Natural killer cell (primary cell): ENCODE measurements around the gene EMP1. TPM values are rescaled to one million over a fixed set of nuclear protein-coding genes. Genes with fewer than 3 reads are reported as not detected.
A peak's percentile ranks its signal among the peaks of the same experiment; 100 is the strongest.

Experiments
- ATAC-seq, 3 donors: fragments of 150-1000 bp in 2 of 3; fragments of 200-7000 bp in 1 of 3; cut with Tn5 transposase; 1 replicate in 1 of 3; 2 replicates in 2 of 3; pipeline ENCODE4 v1.10.0; 2021; ENCODE audit warnings: mild to moderate bottlenecking in 2 of 3, moderate library complexity in 2 of 3
- DNase-seq, 2 donors: peaks; one replicate each; pipeline versions ENCODE4 v3.0.0 to v3.0.0-alpha.2; 2013 to 2021; ENCODE audit warnings: mixed read lengths in 1 of 2
- H3K27ac ChIP-seq: one replicate; pipeline ENCODE4 v1.5.1; 2013; ENCODE audit warnings: mild to moderate bottlenecking, low read length
- H3K27me3 ChIP-seq: one replicate; pipeline ENCODE4 v1.6.1; 2013; ENCODE audit warnings: low read length; ENCODE audit not compliant: control insufficient read depth, insufficient read depth
- H3K36me3 ChIP-seq: one replicate; pipeline ENCODE4 v1.6.1; 2013; ENCODE audit warnings: low read length; ENCODE audit not compliant: control insufficient read depth, insufficient read depth
- H3K4me1 ChIP-seq: one replicate; pipeline ENCODE4 v1.6.1; 2013; ENCODE audit warnings: low read length; ENCODE audit not compliant: control insufficient read depth, insufficient read depth
- H3K4me3 ChIP-seq: one replicate; pipeline ENCODE4 v1.5.1; 2013; ENCODE audit warnings: low read length
- H3K9me3 ChIP-seq: one replicate; pipeline ENCODE4 v1.6.1; 2013; ENCODE audit warnings: low read length; ENCODE audit not compliant: control insufficient read depth, insufficient read depth
- H3K27ac Mint-ChIP-seq, 2 donors: one replicate each; pipeline ENCODE4 v1.8.0; 2022; ENCODE audit warnings: mild to moderate bottlenecking in 2 of 2, mixed read lengths in 2 of 2, moderate library complexity in 1 of 2
- H3K27me3 Mint-ChIP-seq, 2 donors: one replicate each; pipeline ENCODE4 v1.8.0; 2022; ENCODE audit warnings: low read depth in 2 of 2, mixed read lengths in 2 of 2
- H3K36me3 Mint-ChIP-seq: one replicate; pipeline ENCODE4 v1.8.0; 2022; ENCODE audit warnings: mixed read lengths
- H3K4me1 Mint-ChIP-seq, 2 donors: one replicate each; pipeline ENCODE4 v1.8.0; 2022; ENCODE audit warnings: mixed read lengths in 2 of 2
- H3K4me3 Mint-ChIP-seq: one replicate; pipeline ENCODE4 v1.8.0; 2022; ENCODE audit warnings: mild to moderate bottlenecking, moderate library complexity, mixed read lengths
- H3K9me3 Mint-ChIP-seq, 2 donors: one replicate each; pipeline ENCODE4 v1.8.0; 2022; ENCODE audit warnings: mixed read lengths in 2 of 2
- CTCF ChIP-seq: fragments of 200-600 bp; IDR thresholded peaks from one replicate; pipeline ENCODE4 v1.8.0; 2022; ENCODE audit warnings: antibody characterized with exemption
- WGBS: methylation state at CpG from one replicate; pipeline ENCODE4 v1.1.7; 2013; ENCODE audit warnings: missing lambda C conversion rate; ENCODE audit not compliant: insufficient coverage; 5-methylcytosine and 5-hydroxymethylcytosine counted together
- intact Hi-C: fragments of 100-400 bp; cut with micrococcal nuclease; formaldehyde crosslinking; loops from one replicate; pipeline ENCODE4 v1.14.2; 2022
- total RNA-seq, 4 donors: library from RNA; stranded (reverse); fragments of 120-200 nt in 1 of 4; gene quantifications; one replicate each; pipeline versions ENCODE4 v1.2.3 to v1.2.4, GENCODE V29; 2013 to 2022

The EMP1 gene
- total RNA-seq, 3 donors from 2014 or later (not counting 1 experiment from before 2014, with no cell fraction given), result 3.8 to 4.3 (median 4.2) TPM

GRCh38 chr12:13230500-13230899 lies 34.0 kb downstream of the EMP1 start:
- no peaks in the 10 kb centered on the region for H3K9me3 ChIP-seq
- no peaks in the 10 kb centered on the region for H3K36me3 ChIP-seq
- H3K27me3 Mint-ChIP-seq, result peaks cover 9 to 32% of the 10 kb centered on the region in 2 donors
- no peaks in the 10 kb centered on the region for H3K9me3 Mint-ChIP-seq
- H3K4me3 ChIP-seq, result no peak overlapping the region
- no peak for TF ChIP-seq CTCF
- no peak overlapping the region for H3K4me3 Mint-ChIP-seq
- ATAC-seq (no peak), DNase-seq (no peak)
- H3K36me3 Mint-ChIP-seq, result no peaks in the 10 kb centered on the region
- intact Hi-C loops, result no loop called here
- H3K4me1 ChIP-seq, result no peaks in the 10 kb centered on the region
- H3K4me1 Mint-ChIP-seq, result no peaks in the 10 kb centered on the region
- no peak overlapping the region for H3K27ac ChIP-seq
- WGBS, result 95% methylated on average over 5 of the region's 5 CpGs
- H3K27me3 ChIP-seq, result no peaks in the 10 kb centered on the region
- H3K27ac Mint-ChIP-seq, result no peak overlapping the region

DNA sequence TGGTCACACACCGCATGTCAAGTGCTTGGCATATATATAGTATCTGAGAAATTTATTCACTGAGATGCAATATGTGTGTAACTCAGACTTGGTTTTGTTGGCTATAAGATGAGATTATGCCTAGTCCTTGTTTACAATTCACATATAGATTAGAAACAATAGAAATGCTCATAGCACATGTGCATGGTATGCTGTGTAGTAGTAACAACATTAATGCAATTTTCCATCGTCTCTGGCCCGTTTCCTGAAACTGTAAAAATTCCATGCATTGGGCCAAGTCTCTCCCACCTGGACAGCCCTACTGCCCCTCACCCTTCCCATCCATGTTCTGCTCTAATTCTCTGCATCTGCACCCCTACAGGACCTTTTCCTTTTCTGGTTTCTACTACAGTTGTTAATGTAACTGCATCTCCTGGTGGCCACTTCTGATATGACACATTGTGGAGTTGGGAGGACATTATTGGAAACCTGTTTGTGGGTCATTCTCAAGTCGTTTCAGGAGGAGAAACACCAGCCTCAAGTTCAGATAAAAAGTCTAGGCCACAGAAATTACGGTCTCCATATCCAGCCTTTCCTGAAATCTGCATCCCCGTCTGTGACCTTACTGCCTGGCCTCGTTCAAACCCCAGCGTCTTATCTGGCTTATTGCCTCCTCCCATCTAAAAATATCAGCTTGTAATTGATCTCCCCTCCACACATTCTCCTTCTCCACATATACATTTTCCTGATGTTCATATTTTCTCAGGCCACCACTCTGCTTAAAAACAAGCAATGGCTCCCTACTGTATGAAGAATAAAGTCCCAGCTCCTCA lies 37.5 kb downstream of the EMP1 start:
- Mint-ChIP-seq H3K27ac (no peak overlapping the region), H3K4me3 (no peak overlapping the region), H3K36me3 (no peaks in the 10 kb centered on the region), H3K27me3 (peaks cover 8 to 12% of the 10 kb centered on the region in 2 donors), H3K4me1 (no peaks in the 10 kb centered on the region), H3K9me3 (no peaks in the 10 kb centered on the region)
- WGBS, result 73% methylated on average over 7 of the region's 8 CpGs
- Histone ChIP-seq H3K27ac (no peak overlapping the region), H3K36me3 (no peaks in the 10 kb centered on the region), H3K4me1 (no peaks in the 10 kb centered on the region), H3K9me3 (no peaks in the 10 kb centered on the region), H3K4me3 (no peak overlapping the region), H3K27me3 (no peaks in the 10 kb centered on the region)
- DNase-seq (peak in 1 of 2 donors; percentile 62), ATAC-seq (peak in 2 of 3 donors; percentile 50 to 62)
- TF ChIP-seq CTCF, result peak; percentile 61
- intact Hi-C loops, result loop anchor here (1.0 kb wide), 1 partner anchor 318 kb away; no protein-coding TSS in a partner anchor

DNA sequence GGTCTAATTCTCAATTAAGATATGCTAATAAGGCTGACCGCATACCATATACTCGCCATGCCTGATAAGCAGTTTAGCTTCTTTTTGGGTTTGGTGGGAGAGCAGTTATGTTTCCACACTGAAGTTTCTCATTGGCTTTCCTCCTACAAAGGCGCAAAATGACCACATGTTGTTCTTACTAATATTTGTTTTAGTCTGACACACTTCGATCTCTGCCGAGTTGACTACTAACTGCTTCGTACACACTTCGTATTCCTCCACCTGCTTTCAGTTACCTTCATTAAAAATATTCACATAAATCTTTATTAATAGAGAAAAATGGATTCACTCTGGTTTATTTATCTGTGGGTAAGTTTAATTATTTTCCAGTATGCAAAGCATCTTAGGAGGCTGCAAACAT lies 41.7 kb downstream of the EMP1 start:
- no peaks in the 10 kb centered on the region for H3K36me3 ChIP-seq
- ATAC-seq, result no peak
- H3K27me3 Mint-ChIP-seq, result peaks cover 13 to 30% of the 10 kb centered on the region in 2 donors
- no peak overlapping the region for H3K4me3 Mint-ChIP-seq
- no peaks in the 10 kb centered on the region for H3K36me3 Mint-ChIP-seq
- H3K4me1 Mint-ChIP-seq, result no peaks in the 10 kb centered on the region
- no peak for DNase-seq
- H3K9me3 Mint-ChIP-seq, result no peaks in the 10 kb centered on the region
- H3K27me3 ChIP-seq, result no peaks in the 10 kb centered on the region
- no peak overlapping the region for H3K4me3 ChIP-seq
- no peak for TF ChIP-seq CTCF
- H3K27ac Mint-ChIP-seq, result no peak overlapping the region
- no peaks in the 10 kb centered on the region for H3K9me3 ChIP-seq
- intact Hi-C loops, result no loop called here
- 84% methylated on average over 7 of the region's 7 CpGs for WGBS
- no peaks in the 10 kb centered on the region for H3K4me1 ChIP-seq
- H3K27ac ChIP-seq, result no peak overlapping the region
